Fibroblast of pulmonary artery (primary cell): Measurements from ENCODE around the gene PCSK5.
A peak's percentile ranks its signal among the peaks of the same experiment; 100 is the strongest.
"Not testable (repeated sequence)": the region's sequence is repeated elsewhere in the genome, so short reads cannot be mapped to it uniquely, and the experiment has no call there.

Source experiments
- DNase-seq: peaks from one replicate; pipeline ENCODE4 v3.0.0-alpha.2; 2010; ENCODE audit warnings: low read depth
- H3K4me3 ChIP-seq: replicated peaks from 2 replicates; pipeline ENCODE4 v1.5.1; 2011; ENCODE audit warnings: low read depth, mild to moderate bottlenecking, control low read depth, low read length, moderate library complexity
- CTCF ChIP-seq: IDR thresholded peaks from 2 replicates; pipeline ENCODE4 v1.5.1; 2011; ENCODE audit warnings: mild to moderate bottlenecking, control low read depth, low read length, inconsistent platforms; ENCODE audit errors: missing control alignments

Gene PCSK5

GRCh38 chr9:76045221-76045620 lies 154.7 kb downstream of the PCSK5 start:
- no peak overlapping the region for H3K4me3 ChIP-seq
- no peak for TF ChIP-seq CTCF
- peak; percentile 1 for DNase-seq

- H3K4me3 ChIP-seq = no peak overlapping the region
- no peak for DNase-seq
- TF ChIP-seq CTCF = no peak
Observed at GRCh38 chr9:76049341-76049740, 158.9 kb downstream of the PCSK5 start.

GRCh38 chr9:76067696-76068095 lies 177.2 kb downstream of the PCSK5 start:
- TF ChIP-seq CTCF = no peak
- no peak for DNase-seq
- no peak overlapping the region for H3K4me3 ChIP-seq

- no peak for TF ChIP-seq CTCF
- no peak overlapping the region for H3K4me3 ChIP-seq
- DNase-seq = no peak
Observed at GRCh38 chr9:76077537-76077936, 187.1 kb downstream of the PCSK5 start.

GRCh38 chr9:76081281-76081680 lies 190.8 kb downstream of the PCSK5 start:
- DNase-seq, H3K4me3 ChIP-seq: not testable (repeated sequence)

GRCh38 chr9:76082057-76082456 lies 191.6 kb downstream of the PCSK5 start:
- H3K4me3 ChIP-seq = no peak overlapping the region
- no peak for DNase-seq
- TF ChIP-seq CTCF = no peak

- H3K4me3 ChIP-seq = no peak overlapping the region
- no peak for DNase-seq
- no peak for TF ChIP-seq CTCF
Observed at GRCh38 chr9:76085596-76085995, 195.1 kb downstream of the PCSK5 start.

GRCh38 chr9:76086539-76086938 lies 196.1 kb downstream of the PCSK5 start:
- TF ChIP-seq CTCF = no peak
- DNase-seq = peak; percentile 28

More at GRCh38 chr9:76086539-76086938, 196.1 kb downstream of the PCSK5 start:
- no peak overlapping the region for H3K4me3 ChIP-seq
